Suprapubic skin (tissue), 4 donors: ENCODE data around the gene DAND5.
"Not testable (repeated sequence)": the region's sequence is repeated elsewhere in the genome, so short reads cannot be mapped to it uniquely, and the experiment has no call there.

Experiments
- CTCF ChIP-seq, 2 donors: fragments of 200-600 bp in 1 of 2; fragments of 450-650 bp in 1 of 2; sonication (generic) in 1 of 2; IDR thresholded peaks; one replicate each; pipeline ENCODE4 v1.5.1; 2016 to 2019; ENCODE audit warnings: antibody characterized with exemption in 2 of 2, mild to moderate bottlenecking in 1 of 2, moderate library complexity in 1 of 2
- POLR2A ChIP-seq, 2 donors: fragments of 450-650 bp; IDR thresholded peaks; one replicate each; pipeline ENCODE4 v1.6.1; 2017; ENCODE audit warnings: antibody characterized with exemption in 2 of 2, mild to moderate bottlenecking in 2 of 2, moderate library complexity in 2 of 2
- POLR2AphosphoS5 ChIP-seq, 3 donors: sonication (generic); formaldehyde crosslinking; IDR thresholded peaks; one replicate each; pipeline ENCODE4 v1.6.1; 2017; ENCODE audit warnings: antibody characterized with exemption in 3 of 3

- not testable (repeated sequence) for TF ChIP-seq CTCF, POLR2AphosphoS5, POLR2A (IDR thresholded peaks at IDR 0.05)
These were observed 6.7 kb downstream of the DAND5 start for GRCh38 chr19:12976109-12976508.
